Posterior cingulate gyrus (tissue), 11 donors: ENCODE results near the gene GPC6.

Experiments used
- DNase-seq, 10 donors: peaks; one replicate each; pipeline versions ENCODE4 v3.0.0 to v3.0.0-alpha.2; 2020 to 2021; ENCODE audit warnings: mixed read lengths in 3 of 10
- intact Hi-C: fragments of 100-400 bp; cut with DNase I; formaldehyde crosslinking; loops from one replicate; pipeline ENCODE4 v1.15.1; 2023

Gene GPC6

GRCh38 chr13:93549326-93550005, 322.9 kb downstream of the GPC6 start:
- no peak for DNase-seq
- intact Hi-C loops, result no loop called here

- intact Hi-C loops, result no loop called here
- DNase-seq, result no peak
Observed at GRCh38 chr13:93550236-93550635, 323.6 kb downstream of the GPC6 start.

GRCh38 chr13:93552596-93552995, 326.0 kb downstream of the GPC6 start:
- intact Hi-C loops, result no loop called here
- no peak for DNase-seq

- no peak for DNase-seq
- intact Hi-C loops, result no loop called here
Observed at GRCh38 chr13:93554514-93554913, 327.9 kb downstream of the GPC6 start.

GRCh38 chr13:93558637-93559036, 332.0 kb downstream of the GPC6 start:
- DNase-seq, result no peak
- intact Hi-C loops, result no loop called here

GRCh38 chr13:93559718-93560117, 333.1 kb downstream of the GPC6 start:
- intact Hi-C loops, result no loop called here
- DNase-seq, result no peak

GRCh38 chr13:93561576-93562225, 335.1 kb downstream of the GPC6 start:
- DNase-seq, result no peak
- intact Hi-C loops, result no loop called here

- no peak for DNase-seq
- intact Hi-C loops, result no loop called here
Observed at GRCh38 chr13:93562676-93563075, 336.1 kb downstream of the GPC6 start.

- DNase-seq, result no peak
- intact Hi-C loops, result no loop called here
Observed at GRCh38 chr13:93577105-93577504, 350.5 kb downstream of the GPC6 start.

GRCh38 chr13:93589788-93590187, 363.2 kb downstream of the GPC6 start:
- DNase-seq, result no peak
- intact Hi-C loops, result no loop called here

GRCh38 chr13:93603043-93603442, 376.4 kb downstream of the GPC6 start:
- intact Hi-C loops, result no loop called here

GRCh38 chr13:93614776-93615175, 388.2 kb downstream of the GPC6 start:
- no peak for DNase-seq
- intact Hi-C loops, result no loop called here

More at GRCh38 chr13:93603043-93603442, 376.4 kb downstream of the GPC6 start:
- DNase-seq, result no peak

- DNase-seq, result no peak
- intact Hi-C loops, result no loop called here
Observed at GRCh38 chr13:93620181-93620765, 393.7 kb downstream of the GPC6 start.

GRCh38 chr13:93621051-93621450, 394.4 kb downstream of the GPC6 start:
- no peak for DNase-seq
- intact Hi-C loops, result no loop called here

GRCh38 chr13:93621966-93622365, 395.4 kb downstream of the GPC6 start:
- DNase-seq, result no peak
- intact Hi-C loops, result no loop called here

GRCh38 chr13:93624311-93624777, 397.7 kb downstream of the GPC6 start:
- intact Hi-C loops, result no loop called here
- DNase-seq, result no peak

GRCh38 chr13:93625536-93625935, 398.9 kb downstream of the GPC6 start:
- DNase-seq, result no peak
- intact Hi-C loops, result no loop called here

GRCh38 chr13:93628136-93628797, 401.7 kb downstream of the GPC6 start:
- intact Hi-C loops, result no loop called here
- no peak for DNase-seq

GRCh38 chr13:93635616-93636032, 409.0 kb downstream of the GPC6 start:
- intact Hi-C loops, result no loop called here
- no peak for DNase-seq

- DNase-seq, result no peak
- intact Hi-C loops, result no loop called here
Observed at GRCh38 chr13:93637852-93638251, 411.2 kb downstream of the GPC6 start.

GRCh38 chr13:93640452-93640851, 413.8 kb downstream of the GPC6 start:
- DNase-seq, result no peak
- intact Hi-C loops, result no loop called here
